ENCODE measurements around the gene RAF1.

The RAF1 gene

DNA sequence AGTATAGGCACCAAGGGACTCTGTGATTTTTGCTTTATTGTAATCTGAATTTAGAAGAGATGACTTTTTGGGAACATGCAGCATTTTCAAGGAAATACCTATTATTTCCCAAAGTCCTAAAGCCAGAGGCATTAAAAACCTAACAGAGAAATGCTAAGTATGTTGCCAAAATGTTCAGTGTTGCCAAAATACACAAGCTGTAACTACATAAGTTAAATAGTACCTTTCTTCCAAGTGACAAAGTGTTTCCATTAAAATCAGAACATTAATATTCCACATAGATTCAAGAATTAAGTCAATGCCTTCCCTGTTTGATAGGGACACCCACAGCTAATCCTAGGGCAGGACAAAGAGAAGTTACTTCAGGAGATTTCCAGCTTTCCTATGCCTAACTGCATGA, 65.0 kb downstream of the RAF1 start:
- ATAC-seq, result no peak
- no peak overlapping the region for H3K4me3 Mint-ChIP-seq
- no peak overlapping the region for H3K27ac Mint-ChIP-seq
- no peaks in the 10 kb centered on the region for H3K27me3 Mint-ChIP-seq
- no peak for DNase-seq
- H3K4me1 Mint-ChIP-seq, result peaks cover 7% of the 10 kb centered on the region
- H3K9me3 Mint-ChIP-seq, result no peaks in the 10 kb centered on the region

DNA sequence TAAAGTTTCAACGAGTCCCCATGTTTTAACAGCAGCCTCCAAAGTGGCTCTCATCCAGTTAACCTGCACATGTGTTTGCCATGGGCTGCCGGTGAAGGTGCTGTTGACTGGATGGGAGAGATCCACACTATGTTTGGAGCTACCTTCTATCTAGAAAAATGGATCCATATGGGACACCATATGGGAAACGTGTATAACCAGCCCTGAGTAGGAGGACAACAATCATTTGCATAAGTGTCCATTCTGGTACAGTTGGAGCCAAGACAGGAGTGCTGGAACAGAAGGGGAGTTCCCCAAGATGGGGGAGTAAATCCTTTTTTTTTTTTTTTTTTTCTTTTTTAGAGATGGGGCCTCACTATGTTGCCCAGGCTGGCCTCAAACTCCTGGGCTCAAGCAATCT, 70.4 kb downstream of the RAF1 start:
- H3K4me3 Mint-ChIP-seq, result no peak overlapping the region
- H3K27ac Mint-ChIP-seq, result peak overlapping the region; percentile 4 to 25
- no peaks in the 10 kb centered on the region for H3K9me3 Mint-ChIP-seq
- H3K4me1 Mint-ChIP-seq, result no peaks in the 10 kb centered on the region
- ATAC-seq, result no peak
- H3K27me3 Mint-ChIP-seq, result no peaks in the 10 kb centered on the region
- no peak for DNase-seq

DNA sequence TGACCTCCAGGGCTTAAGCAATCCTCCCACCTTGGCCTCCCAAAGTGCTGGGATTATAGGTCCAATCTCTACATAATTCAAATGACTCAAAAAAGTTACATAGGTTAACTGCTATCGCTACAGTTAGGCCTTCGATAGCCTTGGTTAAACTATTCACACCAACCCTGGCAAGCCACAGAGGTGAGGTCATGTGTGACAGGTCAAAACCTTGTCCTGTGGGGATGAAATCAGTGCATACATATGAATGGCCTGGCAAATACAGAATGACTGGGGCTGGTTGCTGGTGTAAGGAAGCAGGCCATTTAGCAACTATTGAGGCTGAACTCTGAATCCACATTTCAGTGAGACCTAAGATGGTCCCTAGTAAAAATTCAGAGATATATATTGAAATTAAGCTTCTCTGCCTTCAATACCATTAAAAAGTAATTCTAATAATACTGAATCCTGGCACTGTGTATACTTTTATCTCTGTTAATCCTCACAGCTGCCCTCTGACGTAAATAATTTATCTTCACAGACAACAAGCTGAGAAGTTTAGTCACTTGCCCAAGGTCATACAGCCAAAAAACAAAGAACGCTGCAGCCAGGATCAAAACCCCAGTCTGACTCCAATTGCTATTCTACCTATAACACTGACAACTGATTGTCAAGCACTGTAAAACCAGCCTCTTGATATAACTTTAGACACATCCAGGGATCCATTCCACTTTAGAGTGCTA, 71.8 kb downstream of the RAF1 start:
- H3K9me3 Mint-ChIP-seq, result no peaks in the 10 kb centered on the region
- H3K4me1 Mint-ChIP-seq, result no peaks in the 10 kb centered on the region
- no peaks in the 10 kb centered on the region for H3K27me3 Mint-ChIP-seq
- peak overlapping the region in 1 of 2 donors; percentile 63 for H3K27ac Mint-ChIP-seq
- no peak overlapping the region for H3K4me3 Mint-ChIP-seq
- DNase-seq (no peak), ATAC-seq (no peak)

DNA sequence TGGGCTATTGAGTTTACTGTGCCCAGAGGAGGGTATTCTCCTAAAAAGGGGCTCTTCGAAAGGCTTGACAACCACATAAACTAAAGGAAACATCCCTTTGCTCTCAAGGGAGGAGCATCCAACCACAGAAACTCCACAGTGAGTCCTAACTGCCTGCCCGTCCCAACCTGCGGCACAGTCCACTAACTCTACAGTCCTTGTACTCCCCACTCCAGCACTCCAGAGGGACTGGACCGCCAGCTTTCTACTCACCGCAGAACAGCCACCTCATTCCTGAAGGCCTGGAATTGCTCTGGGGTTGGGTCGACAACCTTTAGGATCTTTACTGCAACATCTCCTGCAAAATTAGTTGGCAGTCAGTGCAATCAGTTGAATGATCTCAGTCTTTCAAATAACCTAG, 72.5 kb downstream of the RAF1 start:
- DNase-seq (no peak), ATAC-seq (no peak)
- Mint-ChIP-seq H3K4me1 (no peaks in the 10 kb centered on the region), H3K27ac (peak overlapping the region in 1 of 2 donors; percentile 63), H3K4me3 (no peak overlapping the region), H3K9me3 (no peaks in the 10 kb centered on the region), H3K27me3 (no peaks in the 10 kb centered on the region)

DNA sequence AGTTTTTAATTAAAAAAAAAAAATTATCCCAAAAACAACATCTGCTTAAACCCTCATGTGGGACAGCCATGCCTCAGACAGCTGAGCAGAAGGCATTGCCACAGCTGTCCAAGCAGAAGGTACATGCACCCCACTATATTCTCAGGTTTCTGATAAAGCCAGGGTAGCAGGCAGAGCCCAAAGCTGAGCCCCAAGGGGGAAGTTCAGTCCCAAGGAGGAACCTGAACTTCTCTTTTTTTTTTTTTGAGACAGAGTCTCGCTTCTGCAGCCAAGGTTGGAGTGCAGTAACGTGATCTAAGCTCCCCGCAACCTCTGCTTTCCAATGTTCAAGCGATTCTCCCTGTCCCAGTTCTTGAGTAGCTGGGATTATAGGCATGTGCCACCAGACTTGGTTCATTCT, 73.8 kb downstream of the RAF1 start:
- H3K4me3 Mint-ChIP-seq, result no peak overlapping the region
- ATAC-seq, result no peak
- DNase-seq, result no peak
- no peak overlapping the region for H3K27ac Mint-ChIP-seq
- H3K27me3 Mint-ChIP-seq, result no peaks in the 10 kb centered on the region
- H3K4me1 Mint-ChIP-seq, result no peaks in the 10 kb centered on the region
- H3K9me3 Mint-ChIP-seq, result no peaks in the 10 kb centered on the region

DNA sequence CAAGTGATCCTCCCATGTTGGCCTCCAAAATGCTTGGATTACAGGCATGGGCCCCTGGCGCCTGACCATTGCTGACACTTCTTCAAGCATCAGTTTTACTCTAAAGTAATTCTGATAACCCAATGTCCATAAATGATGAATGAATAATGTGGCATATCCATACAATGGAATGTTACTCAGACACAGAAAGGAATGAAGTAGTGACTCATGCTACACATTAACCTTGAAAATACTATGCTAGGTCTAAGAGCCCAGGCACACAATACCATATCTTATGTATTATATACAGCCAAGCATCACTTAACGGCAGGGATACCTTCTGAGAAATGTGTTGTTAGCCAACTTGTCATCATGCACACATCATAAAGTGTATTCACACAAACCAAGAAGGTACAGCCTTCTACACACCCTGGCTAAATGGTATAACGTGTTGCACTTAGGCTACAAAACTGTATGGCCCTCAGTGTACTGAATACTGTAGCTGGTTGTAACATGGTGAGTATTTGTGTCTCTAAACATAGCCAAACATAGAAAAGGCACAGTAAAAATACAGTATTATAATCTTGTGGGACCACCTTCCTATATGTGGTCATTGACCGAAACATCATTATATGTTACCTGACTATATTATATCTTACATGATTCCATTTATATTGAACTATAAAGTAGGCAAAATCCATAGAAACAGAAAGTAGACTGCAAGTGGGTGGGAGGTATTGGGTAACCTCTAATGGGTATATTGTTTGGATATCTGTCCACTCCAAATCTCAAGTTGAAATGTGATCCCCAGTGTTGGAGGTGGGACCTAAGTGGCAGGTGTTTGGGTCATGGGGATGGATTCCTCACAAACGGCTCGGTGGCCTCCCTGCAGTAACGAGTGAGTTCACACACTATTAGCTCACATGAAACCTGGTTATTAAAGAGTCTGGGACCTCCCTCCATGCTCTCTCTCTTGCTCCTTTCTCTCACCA, 75.6 kb downstream of the RAF1 start:
- H3K4me1 Mint-ChIP-seq, result no peaks in the 10 kb centered on the region
- no peaks in the 10 kb centered on the region for H3K9me3 Mint-ChIP-seq
- peak overlapping the region; percentile 76 to 84 for H3K27ac Mint-ChIP-seq
- no peaks in the 10 kb centered on the region for H3K27me3 Mint-ChIP-seq
- ATAC-seq (no peak), DNase-seq (no peak)
- no peak overlapping the region for H3K4me3 Mint-ChIP-seq

DNA sequence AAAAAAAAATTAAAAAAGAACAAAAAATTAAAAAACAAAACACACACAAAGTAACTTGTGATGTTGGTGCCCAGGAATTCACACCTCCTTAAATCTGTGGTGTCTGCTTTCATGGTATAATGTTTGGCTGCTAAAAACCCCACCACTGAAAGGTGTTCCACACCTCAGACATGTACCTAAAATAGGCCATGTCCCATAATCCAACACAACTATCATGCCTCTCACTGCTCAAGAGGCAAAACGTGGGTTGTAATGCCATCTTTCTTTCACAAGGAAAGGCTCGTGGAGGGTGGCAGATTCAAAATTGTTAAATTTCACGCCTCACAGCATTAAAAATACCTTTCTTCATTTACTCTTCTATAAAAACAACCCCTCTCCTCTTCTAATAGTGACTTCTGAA, 77.5 kb downstream of the RAF1 start:
- H3K27me3 Mint-ChIP-seq, result no peaks in the 10 kb centered on the region
- peak overlapping the region in 1 of 2 donors; percentile 91 for H3K27ac Mint-ChIP-seq
- no peak for DNase-seq
- no peak overlapping the region for H3K4me3 Mint-ChIP-seq
- H3K4me1 Mint-ChIP-seq, result no peaks in the 10 kb centered on the region
- ATAC-seq, result no peak
- no peaks in the 10 kb centered on the region for H3K9me3 Mint-ChIP-seq

DNA sequence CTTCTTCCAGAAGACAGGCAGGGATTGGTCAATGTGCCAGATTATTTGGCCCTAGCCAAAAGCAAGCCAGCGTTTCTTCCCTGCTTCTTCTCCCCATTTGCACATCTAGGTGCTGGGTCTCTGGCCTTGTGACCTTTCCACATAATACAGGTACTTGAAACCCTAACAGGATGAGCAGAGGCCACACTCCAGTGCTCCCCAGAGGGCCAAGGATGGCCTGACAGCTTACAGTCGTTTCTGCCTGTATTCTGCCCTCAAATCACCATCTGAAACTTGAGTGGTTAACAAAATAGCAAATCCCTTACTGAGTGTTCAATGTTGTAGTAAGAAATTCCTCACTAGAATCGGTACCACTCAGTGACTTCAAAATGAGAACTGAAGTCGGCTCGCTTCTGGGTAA, 77.9 kb downstream of the RAF1 start:
- no peak overlapping the region for H3K4me3 Mint-ChIP-seq
- H3K9me3 Mint-ChIP-seq, result no peaks in the 10 kb centered on the region
- DNase-seq (no peak), ATAC-seq (no peak)
- H3K4me1 Mint-ChIP-seq, result no peaks in the 10 kb centered on the region
- no peaks in the 10 kb centered on the region for H3K27me3 Mint-ChIP-seq
- H3K27ac Mint-ChIP-seq, result no peak overlapping the region

DNA sequence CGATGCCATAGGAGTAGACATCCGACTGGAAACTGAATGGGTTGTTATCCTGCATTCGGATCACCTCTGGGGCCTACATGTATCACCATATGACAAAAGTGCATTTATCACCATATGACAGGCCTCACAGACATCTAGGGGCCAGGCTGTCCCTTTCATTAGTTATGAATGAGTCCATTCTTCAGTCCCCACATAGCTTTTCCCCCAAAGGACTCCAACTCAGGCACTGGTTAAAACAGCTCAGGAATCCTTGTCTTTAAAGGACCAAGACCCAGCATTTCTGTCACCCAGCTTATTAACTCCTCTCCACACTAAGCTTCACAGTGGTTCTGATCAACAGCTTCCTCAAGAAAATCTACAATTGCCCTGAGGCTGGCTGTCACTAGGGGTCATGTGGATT, 78.7 kb downstream of the RAF1 start:
- DNase-seq (no peak), ATAC-seq (no peak)
- Mint-ChIP-seq H3K27me3 (no peaks in the 10 kb centered on the region), H3K9me3 (no peaks in the 10 kb centered on the region), H3K4me1 (no peaks in the 10 kb centered on the region), H3K4me3 (no peak overlapping the region), H3K27ac (peak overlapping the region; percentile 8 to 85)

DNA sequence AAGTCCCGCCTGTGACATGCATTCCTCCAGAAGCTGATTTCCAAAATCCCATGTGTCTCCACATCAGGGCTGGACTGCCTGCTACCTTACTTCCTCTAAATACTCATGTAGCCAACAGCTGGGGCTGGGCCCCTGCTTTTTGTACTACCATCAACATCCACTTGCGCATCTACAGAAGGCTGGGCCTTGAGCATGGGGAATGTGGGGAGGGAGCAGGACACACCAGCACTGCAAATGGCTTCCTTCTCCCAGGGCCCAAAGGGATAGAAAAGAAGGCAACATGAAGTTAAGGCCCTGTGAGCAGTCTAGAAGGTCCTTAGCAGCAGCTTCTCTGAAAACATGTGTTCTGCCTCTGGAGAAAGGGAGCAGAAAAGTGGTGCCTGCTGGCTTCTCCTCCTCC, 79.8 kb downstream of the RAF1 start:
- DNase-seq (no peak), ATAC-seq (no peak)
- Mint-ChIP-seq H3K4me1 (no peaks in the 10 kb centered on the region), H3K9me3 (no peaks in the 10 kb centered on the region), H3K27ac (peak overlapping the region in 1 of 2 donors; percentile 72), H3K4me3 (no peak overlapping the region), H3K27me3 (no peaks in the 10 kb centered on the region)

DNA sequence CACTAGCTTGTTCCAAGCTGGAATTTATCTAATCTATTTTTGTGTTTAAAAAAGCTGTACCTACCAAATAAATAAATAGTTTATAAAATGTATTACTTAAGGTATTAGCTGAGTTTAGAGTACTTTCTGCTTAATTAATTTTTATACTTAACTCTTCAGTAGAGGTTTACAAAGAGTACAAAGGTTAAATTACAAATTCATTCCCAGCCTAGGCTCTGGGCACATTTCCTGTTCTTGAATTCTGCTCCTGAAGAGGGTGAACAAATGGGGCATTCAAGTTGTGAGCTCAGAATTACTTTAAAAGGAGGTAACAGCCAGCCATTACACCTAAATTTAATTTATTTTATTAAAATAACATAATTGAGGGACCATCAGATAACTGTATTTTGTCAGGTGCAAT, 80.6 kb downstream of the RAF1 start:
- Mint-ChIP-seq H3K9me3 (no peaks in the 10 kb centered on the region), H3K4me1 (no peaks in the 10 kb centered on the region), H3K4me3 (no peak overlapping the region), H3K27me3 (no peaks in the 10 kb centered on the region), H3K27ac (no peak overlapping the region)
- no peak for ATAC-seq
- DNase-seq, result no peak

DNA sequence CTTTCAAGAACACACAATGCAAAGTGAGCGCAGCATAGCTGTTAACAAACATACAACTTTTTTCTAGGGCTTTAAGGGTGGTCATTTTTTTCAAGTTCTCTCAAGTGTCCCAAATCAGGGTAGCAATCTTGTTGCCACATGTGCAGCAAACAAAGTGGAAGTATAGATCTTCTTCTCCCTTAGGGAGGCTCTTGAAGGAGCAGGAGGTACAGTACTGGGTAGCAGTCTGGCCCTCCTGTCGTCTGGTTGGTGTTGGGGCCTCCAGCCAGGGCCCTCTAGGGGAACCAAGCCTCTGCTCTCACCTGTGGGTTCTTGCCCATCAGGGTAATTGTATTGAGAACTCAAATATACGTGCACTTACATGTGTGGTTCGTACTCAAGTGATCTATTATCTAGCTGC, 81.2 kb downstream of the RAF1 start:
- H3K27ac Mint-ChIP-seq, result no peak overlapping the region
- H3K4me1 Mint-ChIP-seq, result no peaks in the 10 kb centered on the region
- no peaks in the 10 kb centered on the region for H3K9me3 Mint-ChIP-seq
- no peak for ATAC-seq
- no peak overlapping the region for H3K4me3 Mint-ChIP-seq
- H3K27me3 Mint-ChIP-seq, result no peaks in the 10 kb centered on the region
- DNase-seq, result no peak

DNA sequence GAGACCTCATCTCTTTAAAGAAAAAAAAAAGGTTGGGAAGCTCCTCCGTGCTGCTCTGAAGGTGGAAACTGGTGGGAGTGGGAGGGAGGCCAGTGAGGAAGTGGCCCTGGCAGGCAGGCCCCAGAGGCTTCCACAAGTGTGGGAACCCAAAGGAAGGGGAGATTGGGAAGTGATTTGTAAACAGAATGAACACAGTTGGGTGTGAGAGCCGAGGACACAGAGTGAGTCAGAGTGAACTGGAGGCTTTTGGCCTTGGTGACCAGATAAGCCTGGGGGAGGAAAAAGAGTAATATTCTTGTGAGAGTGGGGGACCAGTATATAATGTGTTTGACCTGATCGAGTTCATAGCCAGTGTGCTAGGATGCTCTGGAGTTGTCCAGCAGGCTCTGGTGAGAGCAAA, 84.0 kb downstream of the RAF1 start:
- DNase-seq, result no peak
- Mint-ChIP-seq H3K27ac (peak overlapping the region; percentile 13 to 73), H3K27me3 (no peaks in the 10 kb centered on the region), H3K4me1 (no peaks in the 10 kb centered on the region), H3K9me3 (no peaks in the 10 kb centered on the region), H3K4me3 (no peak overlapping the region)
- ATAC-seq, result peak; percentile 4

DNA sequence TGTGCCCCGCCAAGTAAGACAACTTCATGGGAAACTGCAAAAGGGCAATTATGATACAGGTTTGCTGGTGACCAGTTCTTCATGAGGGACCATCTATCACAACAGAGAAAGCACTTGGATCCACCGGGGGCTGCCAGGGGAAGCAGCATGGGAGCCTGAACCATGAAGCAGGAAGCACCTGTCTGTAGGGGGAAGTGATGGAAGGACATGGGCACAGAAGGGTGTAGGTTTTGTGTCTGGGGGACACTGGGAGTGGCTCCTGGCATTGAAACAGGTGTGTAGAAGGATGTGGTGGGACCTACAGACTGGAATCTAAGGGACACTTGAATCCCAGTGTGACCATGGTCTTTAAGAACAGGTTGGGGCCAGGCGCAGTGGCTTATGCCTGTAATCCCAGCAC, 84.5 kb downstream of the RAF1 start:
- ATAC-seq, result no peak
- DNase-seq, result no peak
- Mint-ChIP-seq H3K9me3 (no peaks in the 10 kb centered on the region), H3K4me3 (no peak overlapping the region), H3K27ac (peak overlapping the region; percentile 13 to 73), H3K27me3 (no peaks in the 10 kb centered on the region), H3K4me1 (no peaks in the 10 kb centered on the region)

DNA sequence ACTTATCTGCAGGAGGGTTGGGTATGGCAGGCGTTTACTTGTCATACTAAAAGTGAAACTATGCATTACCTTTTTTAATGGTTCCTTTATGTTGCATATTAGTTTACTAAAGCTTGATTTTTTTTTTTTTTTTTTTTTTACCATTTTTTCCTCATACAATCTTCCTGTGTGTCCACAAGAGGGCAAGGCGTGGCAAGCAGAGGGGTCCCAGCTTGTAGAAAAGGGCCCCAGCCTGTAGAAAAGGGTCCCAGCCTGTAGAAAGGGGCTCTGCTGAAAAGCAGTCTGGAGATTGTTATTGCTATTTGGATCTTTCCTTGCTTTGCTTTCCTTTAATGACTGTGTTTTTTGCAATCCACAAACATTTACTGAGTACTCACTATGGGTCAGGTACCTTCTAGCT, 85.2 kb downstream of the RAF1 start:
- H3K9me3 Mint-ChIP-seq, result no peaks in the 10 kb centered on the region
- no peak for ATAC-seq
- no peak overlapping the region for H3K4me3 Mint-ChIP-seq

DNA sequence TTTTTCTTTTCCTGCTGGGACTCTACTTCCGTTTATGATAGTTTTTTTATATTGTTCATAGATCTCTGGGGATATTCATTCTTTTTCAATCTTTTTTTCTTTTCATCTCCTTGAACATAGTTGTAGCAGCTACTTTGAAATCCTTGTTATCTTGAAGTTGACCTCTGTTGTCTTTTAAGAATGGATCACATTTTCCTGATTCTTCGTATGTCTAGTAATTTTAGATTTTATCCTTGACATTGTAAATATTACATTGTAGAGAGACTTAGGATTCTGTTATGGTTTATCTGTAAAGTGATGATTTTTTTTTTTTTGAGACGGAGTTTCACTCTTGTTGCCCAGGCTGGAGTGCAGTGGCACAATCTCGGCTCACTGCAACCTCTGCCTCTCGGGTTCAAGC, 86.5 kb downstream of the RAF1 start:
- Mint-ChIP-seq H3K27me3 (no peaks in the 10 kb centered on the region), H3K4me3 (no peak overlapping the region), H3K9me3 (no peaks in the 10 kb centered on the region), H3K27ac (peak overlapping the region in 1 of 2 donors; percentile 9), H3K4me1 (no peaks in the 10 kb centered on the region)
- ATAC-seq (no peak), DNase-seq (no peak)

More for the DNA sequence above, 85.2 kb downstream of the RAF1 start:
- DNase-seq, result no peak
- no peaks in the 10 kb centered on the region for H3K27me3 Mint-ChIP-seq
- H3K4me1 Mint-ChIP-seq, result no peaks in the 10 kb centered on the region
- no peak overlapping the region for H3K27ac Mint-ChIP-seq
